ENCODE results near the gene DIDO1. TPM values are rescaled to one million over a fixed set of nuclear protein-coding genes. Genes with fewer than 3 reads are reported as not detected.
"Not testable (repeated sequence)": the region's sequence is repeated elsewhere in the genome, so short reads cannot be mapped to it uniquely, and the experiment has no call there.

DIDO1 gene
- total RNA-seq, 2 experiments from 2014 or later: 48.1 to 49.6 TPM

DNA sequence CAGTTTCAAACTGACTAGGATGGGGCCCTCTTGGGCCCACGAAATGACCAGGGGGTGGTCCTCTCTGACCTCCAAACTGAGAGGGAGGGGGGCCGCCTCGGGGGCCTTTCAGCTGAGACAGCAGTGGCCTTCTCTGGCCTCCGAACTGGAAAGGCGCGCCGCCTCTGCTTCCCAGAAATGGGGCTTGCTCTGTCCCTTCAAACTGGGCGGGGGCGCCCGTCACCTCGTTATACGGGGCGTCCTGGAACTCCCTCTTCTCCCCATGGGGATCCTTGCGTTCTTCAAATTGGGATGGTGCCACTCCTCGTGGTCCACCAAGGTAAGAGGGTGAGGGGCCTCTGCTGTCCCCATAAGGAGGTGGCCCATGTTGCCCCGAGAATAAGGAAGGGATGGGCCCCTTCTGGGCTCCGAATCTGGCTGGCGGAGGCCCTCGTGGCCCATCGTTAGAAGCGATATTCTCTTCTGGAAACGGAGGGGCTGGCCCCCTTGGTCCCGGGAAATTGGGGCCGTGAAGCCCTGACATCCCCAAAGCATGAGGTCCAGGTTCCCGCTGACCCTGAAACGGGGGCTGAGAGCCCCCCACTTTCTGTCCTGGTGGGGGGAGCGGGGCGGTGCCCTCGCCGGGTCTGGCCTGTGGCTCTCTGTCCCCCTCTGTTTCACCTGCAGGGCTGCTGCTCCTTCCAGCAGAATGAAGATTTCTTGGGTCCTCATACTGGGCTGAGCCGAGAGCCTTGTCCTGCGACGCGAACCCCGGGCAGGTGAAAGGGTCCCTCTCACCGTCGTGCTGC is 46.0 kb downstream of the DIDO1 start:
- POLR2A ChIA-PET: no interaction called here
- CTCF ChIA-PET: no interaction called here

DNA sequence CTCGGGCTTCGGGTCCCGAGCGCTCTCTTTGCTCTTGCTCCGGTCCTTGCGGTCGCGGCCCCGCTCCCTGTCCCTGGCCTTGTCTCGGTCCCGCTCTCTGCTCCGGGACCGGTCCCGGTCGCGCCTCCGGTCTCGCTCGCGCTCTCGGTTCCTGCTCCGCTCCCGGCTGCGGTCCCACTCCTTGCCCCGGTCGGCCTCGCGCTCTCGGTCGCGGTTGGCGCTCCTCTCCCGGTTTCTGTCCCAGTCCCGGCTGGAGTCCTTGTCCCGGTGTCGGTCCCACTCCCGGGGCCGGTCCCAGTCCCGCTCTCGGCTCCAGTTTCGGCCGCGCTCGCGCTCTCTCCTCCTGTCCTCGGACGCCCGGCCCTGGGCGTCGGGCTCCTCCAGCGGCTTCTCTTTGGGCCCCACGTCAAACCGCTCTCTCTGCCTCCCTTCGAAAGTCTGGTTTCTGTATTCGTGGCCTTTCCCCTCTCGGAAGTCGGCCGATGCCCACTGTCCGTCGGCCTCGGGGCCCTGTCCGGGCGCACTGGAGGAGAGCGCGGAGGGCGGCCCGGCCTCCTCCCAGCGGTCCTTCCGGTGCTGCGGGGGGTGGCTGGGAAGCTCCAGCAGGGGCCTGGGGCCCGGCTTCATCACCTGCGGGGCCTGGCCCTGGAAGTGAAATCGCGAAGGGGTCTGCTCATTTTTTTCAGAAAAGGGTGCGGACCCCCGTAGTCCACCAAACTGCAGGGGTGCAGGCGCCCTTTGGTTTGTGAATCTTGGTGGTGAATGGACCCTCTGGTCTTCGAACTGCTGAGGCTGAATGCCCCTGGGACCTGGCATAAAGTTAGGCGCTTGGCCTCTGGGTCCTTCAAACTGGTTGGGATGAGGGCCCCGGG is 46.8 kb downstream of the DIDO1 start:
- ChIA-PET CTCF (no interaction called here), POLR2A (no interaction called here)

DNA sequence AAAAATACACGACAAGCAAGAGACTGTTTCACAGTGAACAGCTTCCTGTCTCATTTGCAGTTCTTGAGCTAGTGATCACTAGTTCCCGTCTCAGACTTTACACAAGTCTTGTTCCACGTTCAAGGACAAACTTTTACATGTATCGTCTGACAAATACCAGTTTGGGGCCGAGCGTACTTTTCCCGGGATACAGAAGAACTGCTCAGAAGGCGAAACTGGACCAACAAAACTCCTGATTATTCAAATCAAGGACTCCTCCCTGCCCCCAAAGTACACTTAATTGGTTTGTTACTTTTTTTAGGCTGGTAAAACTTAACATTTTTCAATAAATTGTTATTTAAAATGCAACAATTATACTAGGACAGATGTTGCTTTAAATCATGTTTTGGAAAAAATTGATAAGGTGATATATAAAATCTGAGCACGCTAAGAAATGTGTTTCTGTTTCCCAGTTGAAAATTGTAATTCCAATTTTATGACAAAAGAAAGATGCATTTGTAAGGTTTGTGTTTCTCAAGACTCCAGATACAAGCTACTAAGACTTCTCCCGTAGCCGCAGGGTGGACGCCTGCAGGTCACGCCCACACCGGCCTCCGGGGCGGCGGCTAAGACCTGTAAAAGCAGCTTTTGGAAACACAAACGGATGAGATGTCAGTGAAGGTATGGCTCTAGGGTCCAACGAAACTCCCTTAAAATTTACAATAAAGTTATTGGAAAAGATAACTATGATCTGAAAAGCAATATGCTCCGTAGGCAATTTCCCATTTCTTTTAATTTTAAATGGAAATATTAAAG is 47.9 kb downstream of the DIDO1 start:
- ChIA-PET CTCF (no interaction called here), POLR2A (no interaction called here)

DNA sequence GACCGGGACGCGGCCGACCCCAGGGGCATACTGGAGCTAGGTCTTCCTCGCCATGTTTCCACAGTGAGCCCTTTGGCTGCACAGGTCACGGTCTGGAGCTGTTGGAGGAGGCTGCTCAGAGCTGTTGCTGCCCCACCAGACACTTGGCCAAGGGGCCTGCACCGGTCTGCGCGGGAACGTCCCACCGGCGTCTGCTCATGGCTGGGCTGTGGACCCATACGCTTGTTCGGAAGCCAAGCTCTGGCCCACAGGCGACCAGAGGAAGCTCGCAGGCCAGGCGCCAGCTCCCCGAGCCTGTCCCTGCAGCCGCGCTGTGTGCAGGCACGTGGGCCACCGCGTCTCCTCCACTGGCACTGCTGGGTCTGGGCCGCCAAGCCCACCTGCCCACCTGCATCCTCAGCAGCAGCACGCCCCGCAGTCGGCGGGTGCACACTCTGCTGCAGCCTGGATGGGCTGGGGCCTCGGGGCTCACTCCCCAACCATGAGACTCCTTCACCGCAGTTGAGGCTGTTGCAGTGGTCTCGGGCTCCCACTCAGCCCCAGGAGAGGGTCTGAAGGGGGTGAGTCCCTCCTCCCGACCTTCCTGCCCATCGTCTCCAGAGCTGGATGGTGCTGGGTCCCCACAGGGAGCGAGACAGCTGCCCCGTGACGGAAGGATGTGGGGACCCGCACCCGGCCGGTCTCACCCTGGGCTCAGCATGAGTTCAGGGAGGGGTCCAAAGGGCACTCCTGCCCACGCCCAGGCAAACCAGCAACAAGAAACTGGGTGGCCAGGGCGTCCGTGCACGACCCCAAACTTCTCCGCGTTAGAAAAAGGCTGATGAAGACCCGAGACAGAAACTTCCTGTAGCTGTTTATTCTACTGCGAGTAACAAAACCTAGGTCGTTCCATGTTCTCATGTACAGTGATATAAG is 49.1 kb downstream of the DIDO1 start:
- POLR2A ChIA-PET: interaction anchor here (1.0 kb wide), 1 partner anchor 60 kb away, joined by 4 read pairs; no protein-coding TSS in a partner anchor
- CTCF ChIA-PET: no interaction called here

DNA sequence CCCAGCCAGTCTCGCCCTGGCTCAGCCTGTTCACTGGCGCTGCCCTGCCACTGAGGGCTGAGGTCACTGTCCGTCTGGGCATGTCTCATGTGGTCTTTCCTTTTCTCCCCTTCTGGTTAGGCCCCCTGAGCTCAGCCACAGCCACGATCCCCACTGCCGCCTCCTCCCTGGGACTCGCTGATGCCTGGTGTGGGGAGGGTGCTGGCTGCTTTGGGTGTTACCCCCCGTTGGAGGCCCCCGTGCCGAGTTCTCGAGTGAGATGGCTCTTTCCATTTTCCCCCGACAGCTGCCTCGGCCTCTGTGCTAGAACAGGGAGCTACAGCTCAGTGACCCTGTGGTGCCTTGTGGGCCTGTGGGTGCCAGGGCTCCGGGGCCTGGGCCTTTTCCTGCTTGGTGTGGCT is 49.8 kb downstream of the DIDO1 start:
- POLR2A ChIA-PET: interaction anchor here (1.0 kb wide), 1 partner anchor 60 kb away, joined by 4 read pairs; no protein-coding TSS in a partner anchor
- CTCF ChIA-PET: no interaction called here

DNA sequence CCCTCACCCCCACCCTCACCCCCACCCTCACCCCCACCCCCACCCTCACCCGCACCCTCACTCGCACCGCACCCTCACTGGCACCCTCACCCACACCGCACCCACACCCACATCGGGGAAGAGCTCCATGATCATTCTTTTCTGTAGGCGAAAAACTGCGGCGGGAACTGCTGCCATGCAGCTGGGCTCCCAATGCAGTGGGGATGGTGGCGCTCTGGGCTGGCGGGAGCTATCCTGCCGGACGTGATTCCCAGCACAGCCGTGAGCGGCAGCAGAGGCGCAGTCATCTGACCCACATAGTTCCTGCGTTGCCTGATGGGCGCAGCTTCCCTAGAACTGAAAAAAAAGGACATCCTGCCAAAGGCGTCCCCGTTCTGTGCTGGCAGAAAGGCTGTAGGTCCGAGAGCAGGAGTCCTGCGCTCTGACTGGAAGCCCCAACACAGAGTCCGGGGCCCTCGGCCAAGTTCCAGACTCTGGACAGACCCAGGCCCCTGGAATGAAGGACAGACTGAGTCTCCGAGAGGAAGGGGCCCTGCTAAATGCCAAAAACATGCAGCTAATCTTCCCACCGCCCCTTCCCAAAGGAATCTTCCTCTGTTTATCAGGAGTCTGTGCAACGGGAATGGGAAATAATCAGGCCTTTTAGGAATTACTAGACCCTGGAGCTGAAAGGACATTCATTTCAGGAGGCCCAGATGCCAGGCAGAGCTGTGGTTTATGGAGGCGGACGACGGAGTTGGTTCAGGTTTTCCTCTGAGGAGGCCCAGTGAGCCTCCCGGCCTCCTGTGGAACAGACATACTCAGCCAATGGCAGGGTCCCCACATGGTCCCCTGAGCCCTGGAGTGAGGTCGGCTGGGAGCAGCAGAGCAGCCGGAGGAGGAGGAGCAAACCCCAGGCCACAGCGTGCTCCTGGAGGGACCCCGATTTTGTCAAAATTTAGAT is 50.6 kb downstream of the DIDO1 start:
- ChIA-PET POLR2A (no interaction called here), CTCF (interaction anchor here (1.4 kb wide), 1 partner anchor 12 kb away, joined by 4 read pairs; no protein-coding TSS in a partner anchor)

DNA sequence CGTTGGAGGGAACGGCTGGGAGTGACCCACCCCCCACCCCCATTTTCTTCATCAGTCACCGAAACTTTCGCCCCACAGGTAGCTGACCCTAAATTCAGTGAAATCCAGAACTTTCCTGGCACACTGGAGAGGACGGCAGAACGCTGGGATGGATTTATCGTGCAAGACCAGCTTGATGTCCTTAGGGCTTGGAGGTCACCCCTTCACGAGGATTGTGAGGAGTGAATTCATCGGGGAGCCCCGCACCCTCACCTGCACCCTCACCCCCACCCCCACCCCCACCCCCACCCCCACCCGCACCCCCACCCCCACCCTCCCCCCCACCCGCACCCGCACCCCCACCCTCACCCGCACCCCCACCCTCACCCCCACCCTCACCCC is 51.4 kb downstream of the DIDO1 start:
- CTCF ChIA-PET: interaction anchor here (0.6 to 3.1 kb wide), 3 partner anchors 11 to 153 kb away, joined by 3 to 14 read pairs (median 4); no protein-coding TSS in a partner anchor
- POLR2A ChIA-PET: no interaction called here

DNA sequence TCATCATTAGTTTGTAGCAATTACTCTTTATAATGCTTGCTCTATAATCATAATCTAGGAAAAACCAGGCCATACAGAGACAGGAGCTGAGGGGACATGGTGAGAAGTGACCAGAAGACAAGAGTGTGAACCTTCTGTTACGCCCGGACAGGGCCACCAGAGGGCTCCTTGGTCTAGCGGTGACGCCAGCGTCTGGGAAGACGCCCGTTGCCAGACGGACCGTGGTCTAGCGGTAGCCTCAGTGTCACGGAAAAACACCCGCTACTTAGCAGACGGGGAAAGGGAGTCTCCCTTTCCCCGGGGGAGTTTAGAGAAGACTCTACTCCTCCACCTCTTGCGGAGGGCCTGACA is 52.6 kb downstream of the DIDO1 start:
- CTCF ChIA-PET: interaction anchor here (1.5 to 3.1 kb wide), 3 partner anchors 24 to 138 kb away, joined by 3 to 14 read pairs (median 5); no protein-coding TSS in a partner anchor
- POLR2A ChIA-PET: not testable (repeated sequence)

DNA sequence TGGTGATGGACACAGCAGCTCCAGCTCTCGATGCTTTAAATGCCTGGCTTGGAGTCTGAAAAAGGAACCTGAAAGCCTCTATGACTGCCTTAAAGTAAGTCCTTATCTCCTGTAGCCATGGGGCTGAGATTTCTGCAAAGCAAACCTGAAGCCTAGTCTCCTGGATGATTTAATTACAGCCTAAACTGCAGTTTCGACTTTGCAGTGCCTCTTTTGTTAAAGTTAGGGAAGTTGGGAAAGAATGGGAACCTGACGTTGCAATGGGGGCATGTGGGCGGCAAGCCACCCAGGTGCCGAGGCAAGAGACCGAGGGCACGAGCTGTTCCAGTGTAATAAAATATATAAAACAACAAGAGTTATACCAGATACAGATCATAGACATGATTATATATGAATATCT is 53.0 kb downstream of the DIDO1 start:
- POLR2A ChIA-PET: no interaction called here
- CTCF ChIA-PET: interaction anchor here (1.5 to 3.1 kb wide), 3 partner anchors 24 to 138 kb away, joined by 3 to 14 read pairs (median 5); no protein-coding TSS in a partner anchor

DNA sequence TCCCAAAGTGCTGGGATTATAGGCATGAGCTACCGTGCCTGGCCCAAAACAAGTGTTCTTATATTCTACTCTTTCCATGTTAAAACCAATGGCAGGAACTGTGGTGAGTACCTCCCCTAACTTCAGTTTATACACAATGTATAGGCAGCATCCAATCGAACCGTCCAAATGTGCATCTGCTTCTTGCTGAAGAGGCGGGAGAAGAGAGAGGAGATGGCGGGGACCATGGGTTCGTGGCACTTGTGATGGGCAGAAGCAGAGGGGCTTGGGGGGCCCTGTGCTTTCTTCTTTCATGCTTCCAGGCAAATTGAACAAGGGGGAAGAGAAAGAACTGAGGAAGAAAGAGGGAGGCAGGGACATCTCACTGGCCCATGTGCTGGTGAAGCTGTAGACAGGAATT is 53.4 kb downstream of the DIDO1 start:
- POLR2A ChIA-PET: no interaction called here
- CTCF ChIA-PET: interaction anchor here (1.8 to 3.1 kb wide), 2 partner anchors 136 to 139 kb away, joined by 5 to 14 read pairs; no protein-coding TSS in a partner anchor

DNA sequence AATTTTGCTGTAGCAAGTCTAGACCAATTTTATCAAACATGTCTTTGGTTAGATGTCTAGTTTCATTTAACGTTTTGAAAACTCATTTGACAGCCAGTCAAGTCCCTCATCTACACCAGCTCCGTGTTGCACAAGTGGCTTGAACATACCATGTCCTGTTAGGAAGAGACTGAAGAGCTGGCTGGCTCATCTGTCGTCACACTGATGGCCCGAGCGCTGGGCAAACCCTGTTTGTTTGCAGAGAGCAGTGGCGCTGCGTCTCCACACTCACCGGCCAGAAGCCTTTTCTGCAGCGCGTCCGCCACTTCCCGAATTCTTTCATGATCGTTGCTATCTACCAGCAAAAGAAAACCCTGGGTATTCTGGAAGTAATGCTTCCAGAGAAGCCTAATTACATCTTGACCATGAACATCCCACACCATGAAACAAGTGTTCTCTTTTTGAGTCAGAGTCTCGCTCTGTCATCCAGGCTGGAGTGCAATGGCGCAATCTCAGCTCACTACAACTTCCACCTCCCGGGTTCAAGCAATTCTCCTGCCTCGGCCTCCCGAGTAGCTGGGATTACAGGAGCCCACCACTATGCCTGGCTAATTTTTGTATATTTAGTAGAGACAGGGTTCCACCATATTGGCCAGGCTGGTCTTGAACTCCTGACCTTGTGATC is 54.0 kb downstream of the DIDO1 start:
- CTCF ChIA-PET: interaction anchor here (1.8 to 3.1 kb wide), 2 partner anchors 136 to 139 kb away, joined by 5 to 14 read pairs; no protein-coding TSS in a partner anchor
- POLR2A ChIA-PET: no interaction called here

DNA sequence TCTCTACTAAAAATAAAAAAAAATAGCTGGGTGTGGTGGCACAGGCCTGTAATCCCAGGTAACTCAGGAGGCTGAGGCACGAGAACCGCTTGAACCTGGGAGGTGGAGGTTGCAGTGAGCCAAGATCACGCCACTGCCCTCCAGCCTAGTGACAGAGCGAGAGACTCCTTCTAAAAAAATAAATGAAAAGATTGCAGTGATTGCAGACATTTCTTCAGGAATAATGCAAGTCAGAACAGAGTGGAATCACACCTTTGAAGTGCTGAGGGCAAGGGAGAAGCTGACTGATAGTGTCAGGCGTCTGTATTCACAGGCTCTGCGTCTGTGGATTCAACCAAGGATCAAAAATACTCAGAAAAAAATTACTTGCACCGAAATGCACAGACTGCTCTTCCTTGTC is 62.1 kb downstream of the DIDO1 start:
- POLR2A ChIA-PET: no interaction called here
- CTCF ChIA-PET: interaction anchor here (0.7 to 1.9 kb wide), 2 partner anchors 11 to 60 kb away, joined by 3 to 4 read pairs; no protein-coding TSS in a partner anchor

DNA sequence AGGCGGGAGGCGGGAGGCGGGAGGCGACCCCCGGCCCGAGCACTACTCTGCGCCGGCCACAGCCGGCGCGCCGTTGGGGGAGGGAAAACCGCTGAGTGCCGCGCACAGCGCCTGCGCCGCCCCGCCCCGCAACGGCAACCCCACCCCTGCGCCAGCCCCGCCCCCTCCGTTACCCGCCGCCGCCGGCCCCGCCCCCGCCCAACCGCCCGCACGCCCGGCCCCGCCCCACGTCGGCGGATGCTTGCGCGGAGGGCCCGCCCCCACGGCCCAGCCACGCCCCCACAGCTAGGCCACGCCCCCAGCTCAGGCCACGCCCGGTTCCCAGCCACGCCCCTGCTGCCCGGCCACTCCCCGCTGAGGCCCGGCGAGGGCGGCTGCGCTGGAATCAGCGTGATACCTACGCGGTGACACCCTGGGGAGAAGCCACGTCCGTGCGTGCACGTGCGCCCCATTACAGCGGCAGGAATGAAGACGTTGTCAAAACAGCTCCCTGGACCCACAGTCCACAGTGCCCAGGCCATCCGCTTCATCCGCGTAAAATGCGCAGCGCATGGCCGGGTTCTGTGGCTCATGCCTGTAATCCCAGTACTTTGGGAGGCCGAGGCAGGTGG is 64.5 kb downstream of the DIDO1 start, which contains the start of gene TCFL5:
TSS of gene TCFL5 (minus strand) at position 97 of the 611 bp plus-strand sequence. CDS start 152 bp downstream, outside the sequence.
- ChIA-PET CTCF (interaction anchor here (0.8 to 1.1 kb wide), 2 partner anchors 53 to 147 kb away, joined by 3 to 4 read pairs; no protein-coding TSS in a partner anchor), POLR2A (interaction anchor here (0.7 to 1.3 kb wide), 2 partner anchors 42 to 121 kb away, joined by 5 to 8 read pairs; no protein-coding TSS in a partner anchor)

DNA sequence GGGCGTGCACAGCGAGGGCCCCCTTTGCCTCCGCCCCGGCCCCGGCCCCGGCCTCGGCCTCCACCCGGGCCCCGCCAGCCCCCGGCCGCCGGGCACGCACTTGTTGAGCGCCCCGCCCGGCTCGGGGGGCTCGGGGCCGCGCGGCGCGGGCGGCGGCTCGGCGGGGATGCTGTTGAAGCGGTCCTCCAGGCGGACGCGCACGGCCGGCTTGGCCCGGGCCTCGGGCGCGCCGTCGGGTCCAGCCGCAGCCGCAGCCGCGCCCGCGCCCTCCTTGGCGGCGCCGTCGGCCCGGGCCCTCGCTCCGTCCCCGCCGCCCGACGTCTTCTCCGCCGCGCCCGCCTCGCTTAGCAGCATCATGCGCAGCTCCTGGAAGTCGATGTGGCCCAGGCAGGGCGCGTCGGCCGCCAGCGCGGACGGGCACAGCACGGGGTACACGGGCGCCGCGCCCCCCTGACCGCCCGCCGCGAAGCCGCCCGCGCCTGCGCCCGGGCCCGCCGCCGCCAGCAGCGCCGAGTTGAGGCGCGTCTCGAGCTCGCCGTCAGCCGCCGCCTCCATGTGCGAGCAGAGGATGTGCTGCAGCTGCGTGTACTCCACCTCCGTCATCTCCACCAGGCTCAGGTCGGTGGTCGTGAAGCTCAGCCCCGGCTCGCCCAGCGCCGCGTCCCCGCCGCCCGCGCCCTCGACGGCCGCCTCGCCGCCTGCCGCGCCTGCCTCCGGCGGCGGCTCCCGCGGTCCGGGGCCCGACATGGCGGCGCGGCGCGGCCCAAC is 65.2 kb downstream of the DIDO1 start:
- ChIA-PET CTCF (interaction anchor here (0.8 to 1.1 kb wide), 2 partner anchors 53 to 148 kb away, joined by 3 to 4 read pairs; no protein-coding TSS in a partner anchor), POLR2A (interaction anchor here (1.3 kb wide), 2 partner anchors 53 to 120 kb away, joined by 4 to 5 read pairs; no protein-coding TSS in a partner anchor)

DNA sequence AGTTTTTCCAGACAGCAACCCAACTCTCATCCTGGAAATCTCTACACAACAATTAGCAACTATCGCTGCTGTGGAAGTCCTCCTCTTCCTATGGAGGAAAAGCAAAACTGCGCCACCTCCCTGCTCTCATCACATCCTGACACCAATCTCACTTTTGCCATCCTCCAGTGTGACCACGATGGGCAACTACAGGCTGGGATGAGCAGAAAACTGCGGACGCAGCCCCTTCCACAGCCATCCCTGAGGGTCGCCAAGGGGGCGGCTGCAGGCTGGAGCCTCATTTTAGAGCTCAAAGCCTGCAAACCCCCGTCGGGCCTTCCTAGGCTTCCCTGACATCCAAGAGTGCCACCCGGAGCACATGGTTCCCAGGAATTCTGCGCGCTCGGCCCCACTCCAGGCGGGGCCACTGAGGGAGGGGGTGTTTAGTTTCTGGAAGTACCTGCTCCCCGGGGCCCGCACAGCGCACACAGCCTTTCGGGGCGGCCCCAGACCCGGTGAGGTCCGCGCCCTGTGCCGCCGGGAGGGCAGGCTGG is 65.8 kb downstream of the DIDO1 start:
- CTCF ChIA-PET: interaction anchor here (0.6 kb wide), 1 partner anchor 59 kb away, joined by 3 read pairs; no protein-coding TSS in a partner anchor
- POLR2A ChIA-PET: interaction anchor here (1.3 kb wide), 2 partner anchors 52 to 119 kb away, joined by 4 to 5 read pairs; no protein-coding TSS in a partner anchor
